Measurements from ENCODE around the gene PLEKHA5.

The PLEKHA5 gene

DNA sequence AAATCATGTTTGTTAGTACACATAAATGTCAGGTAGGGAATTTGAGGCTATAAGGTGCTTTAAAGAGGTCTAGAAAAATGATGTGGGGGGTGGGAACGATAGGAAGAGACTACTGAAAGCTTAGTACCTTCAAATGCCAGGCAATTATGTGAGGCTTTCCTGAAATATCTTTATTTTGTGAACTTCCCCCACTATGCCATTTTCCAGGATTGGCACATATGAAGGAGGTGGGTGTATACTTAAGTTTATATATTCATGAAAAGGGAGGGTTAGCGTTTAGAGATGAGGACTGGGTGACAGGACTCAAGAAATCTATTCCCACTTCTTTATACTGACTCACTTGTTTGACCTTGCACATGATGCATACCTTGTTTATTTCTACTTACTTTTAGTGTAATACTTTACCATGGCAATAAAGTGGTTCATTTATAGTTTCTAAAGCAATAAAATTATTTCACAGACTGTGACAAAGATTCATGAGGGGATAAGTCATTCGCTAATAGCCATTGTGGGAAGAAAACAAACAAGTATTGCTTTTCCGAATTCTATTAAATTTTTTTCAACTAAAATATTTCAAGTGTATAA lies 77.1 kb downstream of the PLEKHA5 start:
- no peak for DNase-seq (ENCODE audit: low spot score)
- TF ChIP-seq, protein P1, sequence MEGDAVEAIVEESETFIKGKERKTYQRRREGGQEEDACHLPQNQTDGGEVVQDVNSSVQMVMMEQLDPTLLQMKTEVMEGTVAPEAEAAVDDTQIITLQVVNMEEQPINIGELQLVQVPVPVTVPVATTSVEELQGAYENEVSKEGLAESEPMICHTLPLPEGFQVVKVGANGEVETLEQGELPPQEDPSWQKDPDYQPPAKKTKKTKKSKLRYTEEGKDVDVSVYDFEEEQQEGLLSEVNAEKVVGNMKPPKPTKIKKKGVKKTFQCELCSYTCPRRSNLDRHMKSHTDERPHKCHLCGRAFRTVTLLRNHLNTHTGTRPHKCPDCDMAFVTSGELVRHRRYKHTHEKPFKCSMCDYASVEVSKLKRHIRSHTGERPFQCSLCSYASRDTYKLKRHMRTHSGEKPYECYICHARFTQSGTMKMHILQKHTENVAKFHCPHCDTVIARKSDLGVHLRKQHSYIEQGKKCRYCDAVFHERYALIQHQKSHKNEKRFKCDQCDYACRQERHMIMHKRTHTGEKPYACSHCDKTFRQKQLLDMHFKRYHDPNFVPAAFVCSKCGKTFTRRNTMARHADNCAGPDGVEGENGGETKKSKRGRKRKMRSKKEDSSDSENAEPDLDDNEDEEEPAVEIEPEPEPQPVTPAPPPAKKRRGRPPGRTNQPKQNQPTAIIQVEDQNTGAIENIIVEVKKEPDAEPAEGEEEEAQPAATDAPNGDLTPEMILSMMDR (conservative IDR thresholded peaks at IDR 0.05; ENCODE audit: low read depth): no peak
- ChIA-PET CTCF (no interaction called here), POLR2A (ENCODE audit: low non-redundant PET) (no interaction called here)
- H3K27ac ChIP-seq: no peak overlapping the region

DNA sequence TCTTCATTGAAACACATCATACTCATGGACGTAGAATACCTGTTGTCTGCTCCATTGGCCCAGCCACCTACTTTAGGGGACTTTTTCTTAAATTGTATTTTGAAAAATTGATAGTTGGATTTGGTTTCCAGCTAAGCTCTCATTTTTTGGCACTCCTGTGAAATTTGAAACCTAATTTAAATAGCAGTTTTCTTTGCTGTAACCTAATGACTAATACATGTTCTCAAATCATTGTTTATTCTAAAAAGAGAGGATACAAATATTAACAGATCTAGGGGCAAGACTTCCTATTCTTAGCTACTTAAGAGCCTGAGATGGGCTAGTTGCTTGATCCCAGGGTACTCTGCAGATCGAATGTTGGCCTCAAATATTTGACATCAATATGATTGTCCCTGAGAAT lies 78.9 kb downstream of the PLEKHA5 start:
- POLR2A ChIA-PET (ENCODE audit: low non-redundant PET): no interaction called here
- no peak overlapping the region for H3K27ac ChIP-seq
- TF ChIP-seq, protein P1 (conservative IDR thresholded peaks at IDR 0.05; ENCODE audit: low read depth): no peak
- CTCF ChIA-PET: interaction anchor here (0.7 kb wide), 1 partner anchor 546 kb away, joined by 3 read pairs; no protein-coding TSS in a partner anchor
- no peak for DNase-seq (ENCODE audit: low spot score)

DNA sequence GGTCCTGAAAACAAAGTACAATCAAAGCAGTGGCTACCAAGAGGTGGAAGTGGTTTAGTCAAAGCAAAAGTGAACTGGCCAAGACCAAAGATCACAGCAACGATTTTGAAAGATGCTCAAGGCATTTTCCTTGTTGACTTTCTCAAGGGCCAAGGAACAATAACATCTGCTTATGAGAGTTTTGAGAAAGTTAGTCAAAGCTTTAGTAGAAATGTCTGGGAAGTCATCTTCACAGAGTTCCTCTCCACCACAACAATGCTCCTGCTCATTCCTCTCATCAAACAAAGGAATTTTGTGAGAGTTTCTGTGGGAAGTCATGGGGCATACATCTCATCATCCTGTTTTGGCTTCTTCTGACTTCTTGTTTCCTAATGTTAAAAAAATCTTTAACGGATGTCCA lies 80.1 kb downstream of the PLEKHA5 start:
- CTCF ChIA-PET: no interaction called here
- no peak for DNase-seq (ENCODE audit: low spot score)
- no peak overlapping the region for H3K27ac ChIP-seq
- TF ChIP-seq, protein P1 (conservative IDR thresholded peaks at IDR 0.05; ENCODE audit: low read depth): no peak
- POLR2A ChIA-PET (ENCODE audit: low non-redundant PET): no interaction called here

DNA sequence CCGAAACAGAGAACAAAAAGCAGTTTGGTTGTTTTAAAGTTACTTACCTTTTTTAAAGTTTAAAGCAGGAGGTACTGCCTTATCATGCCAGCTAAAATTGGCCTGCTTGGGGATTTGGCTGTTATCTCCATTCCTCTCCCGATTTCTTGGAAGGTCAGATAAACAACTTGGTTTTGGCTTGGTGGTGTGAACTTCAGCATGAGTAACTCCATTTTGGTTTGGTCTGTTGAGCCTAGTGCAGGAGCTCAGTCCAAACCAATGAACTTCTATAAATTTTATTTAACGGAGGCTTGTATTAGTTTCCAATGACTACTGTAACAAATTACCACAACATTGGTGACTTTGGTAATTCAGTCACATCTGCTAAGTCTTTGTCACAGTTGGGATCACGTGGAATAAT lies 82.3 kb downstream of the PLEKHA5 start:
- ChIA-PET POLR2A (ENCODE audit: low non-redundant PET) (no interaction called here), CTCF (interaction anchor here (0.8 kb wide), 1 partner anchor 17 kb away, joined by 4 read pairs; no protein-coding TSS in a partner anchor)
- TF ChIP-seq, protein P1 (conservative IDR thresholded peaks at IDR 0.05; ENCODE audit: low read depth): no peak
- DNase-seq (ENCODE audit: low spot score): no peak
- no peak overlapping the region for H3K27ac ChIP-seq

DNA sequence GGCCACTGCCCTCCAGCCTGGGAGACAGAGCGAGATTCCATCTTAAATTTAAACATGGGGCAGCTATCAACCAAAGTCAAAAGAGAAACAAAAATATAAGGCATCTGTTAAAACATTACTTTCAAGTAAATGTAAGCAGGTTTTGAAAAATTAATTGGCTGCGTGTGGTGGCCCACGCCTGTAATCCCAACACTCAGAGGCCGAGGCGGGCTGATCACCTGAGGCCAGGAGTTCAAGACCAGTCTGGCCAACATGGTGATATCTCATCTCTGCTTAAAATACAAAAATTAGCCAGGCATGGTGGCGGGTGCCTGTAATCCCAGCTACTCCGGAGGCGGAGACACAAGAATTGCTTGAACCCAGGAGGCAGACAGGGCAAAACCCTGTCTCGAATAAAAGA lies 82.7 kb downstream of the PLEKHA5 start:
- no peak for DNase-seq (ENCODE audit: low spot score)
- TF ChIP-seq, protein P1 (conservative IDR thresholded peaks at IDR 0.05; ENCODE audit: low read depth): no peak
- no peak overlapping the region for H3K27ac ChIP-seq
- CTCF ChIA-PET: interaction anchor here (0.8 kb wide), 1 partner anchor 18 kb away, joined by 4 read pairs; no protein-coding TSS in a partner anchor
- POLR2A ChIA-PET (ENCODE audit: low non-redundant PET): no interaction called here

DNA sequence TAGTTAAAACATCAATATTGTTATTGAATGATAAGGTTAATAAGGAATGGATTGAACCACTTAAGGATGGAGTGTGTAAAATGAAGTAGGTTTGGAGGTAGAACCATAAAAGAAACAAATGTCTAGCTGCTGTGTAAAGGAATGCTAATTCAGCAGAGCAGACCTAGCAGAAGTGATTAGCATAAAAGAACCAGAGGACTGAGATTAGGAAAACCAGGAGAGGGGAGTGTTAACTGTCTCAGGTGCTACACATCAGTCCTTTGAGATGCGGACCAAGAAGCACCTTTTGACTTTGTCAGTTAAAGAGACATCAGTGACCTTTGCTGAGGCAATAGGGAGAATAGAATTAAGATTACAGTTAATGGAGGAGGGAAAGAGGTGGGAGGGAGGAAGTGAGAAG lies 84.5 kb downstream of the PLEKHA5 start:
- POLR2A ChIA-PET (ENCODE audit: low non-redundant PET): no interaction called here
- no peak for DNase-seq (ENCODE audit: low spot score)
- CTCF ChIA-PET: interaction anchor here (0.7 kb wide), 1 partner anchor 14 kb away, joined by 5 read pairs; no protein-coding TSS in a partner anchor
- TF ChIP-seq, protein P1 (conservative IDR thresholded peaks at IDR 0.05; ENCODE audit: low read depth): no peak
- H3K27ac ChIP-seq: no peak overlapping the region

Data from RWPE1 (cell line).